HG02623 (cell line): ENCODE measurements around the gene MRPL48.
"Not testable (repeated sequence)": the region's sequence is repeated elsewhere in the genome, so short reads cannot be mapped to it uniquely, and the experiment has no call there.

ENCODE experiments used
- ATAC-seq: cut with Tn5 transposase; IDR thresholded peaks from one replicate; pipeline ENCODE4 v1.9.1; 2021; ENCODE audit warnings: moderate library complexity; ENCODE audit not compliant: unreplicated experiment

The MRPL48 gene

DNA sequence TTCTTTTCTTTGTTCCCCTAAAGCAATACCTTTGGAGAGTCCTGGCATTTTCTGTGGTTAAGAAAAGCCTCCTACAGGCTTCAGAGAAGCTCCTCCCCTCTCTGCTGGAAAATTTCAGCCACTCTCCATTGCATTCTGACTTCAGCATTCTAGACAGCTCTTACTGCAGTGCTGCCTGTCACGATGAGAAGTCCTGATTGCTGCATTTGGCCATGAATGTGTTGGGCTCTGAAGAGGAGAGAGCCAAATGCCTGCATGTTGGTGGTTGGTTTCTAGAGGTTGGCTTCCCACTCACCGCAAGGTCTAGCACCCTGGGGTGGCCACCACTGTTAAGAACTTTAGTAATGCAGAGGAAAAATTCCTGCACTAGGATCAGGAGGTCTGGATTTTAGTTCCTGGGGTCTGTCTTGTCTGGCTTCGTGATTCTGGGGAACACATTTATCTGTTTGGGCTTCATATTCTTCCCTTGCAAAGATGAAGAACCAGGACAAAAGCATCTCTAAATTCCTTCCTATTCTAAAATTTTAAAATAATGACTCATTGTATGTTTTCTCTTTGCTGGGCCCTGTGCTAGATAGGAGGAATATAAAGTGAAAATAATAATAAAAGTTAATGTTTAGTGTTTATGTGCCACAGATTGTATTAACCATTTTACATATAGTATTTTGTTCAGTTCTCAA, 50.9 kb downstream of the MRPL48 start:
- no peak for ATAC-seq

DNA sequence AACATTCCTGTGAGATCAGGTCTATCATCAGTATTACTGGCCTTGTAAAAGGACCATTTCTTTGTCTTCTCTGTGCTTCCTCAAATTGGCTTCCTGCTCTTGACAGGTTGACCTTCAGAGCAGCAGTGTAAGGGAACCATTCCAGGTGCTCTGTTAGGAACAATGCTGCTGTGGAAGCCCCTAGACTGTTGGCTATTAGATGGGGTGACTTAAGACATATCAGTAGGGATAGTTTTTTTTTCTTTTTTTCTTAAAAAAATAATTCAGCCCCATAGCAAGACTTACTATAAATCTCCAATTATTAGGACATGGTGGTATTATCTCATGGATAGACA, 51.4 kb downstream of the MRPL48 start:
- ATAC-seq = no peak

DNA sequence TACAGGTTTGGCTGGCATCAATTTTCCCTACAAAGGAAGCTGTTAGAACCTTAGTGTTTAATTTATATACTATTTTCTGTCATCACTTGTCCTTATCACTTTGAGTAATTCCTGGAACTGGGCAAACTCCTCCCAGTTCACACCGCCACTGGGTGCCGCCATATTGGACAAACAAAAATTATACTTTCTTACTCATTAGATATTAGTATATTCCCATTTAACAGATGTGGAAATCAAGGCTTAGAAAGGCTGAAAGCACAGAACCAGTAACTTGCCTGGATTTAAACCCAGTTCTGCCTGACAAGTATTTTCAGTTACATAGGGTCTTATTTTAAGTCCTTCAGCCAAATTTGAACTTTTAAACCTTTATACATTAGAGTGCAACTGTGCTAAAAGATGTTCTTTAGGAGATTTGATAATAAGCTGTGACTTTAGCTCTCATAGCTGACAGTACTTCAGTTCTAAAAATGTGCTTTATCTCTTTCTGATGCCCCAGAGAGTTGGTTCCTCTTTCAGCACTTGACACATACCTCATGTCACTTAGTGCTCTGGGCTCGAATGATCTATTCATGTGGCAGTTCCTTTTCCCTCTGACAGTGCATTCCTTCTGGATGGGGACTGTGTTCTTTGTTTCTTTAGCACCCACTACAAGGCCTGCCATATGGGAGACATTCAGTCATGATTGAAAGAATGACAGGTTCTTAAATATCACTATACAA, 63.5 kb downstream of the MRPL48 start:
- no peak for ATAC-seq

DNA sequence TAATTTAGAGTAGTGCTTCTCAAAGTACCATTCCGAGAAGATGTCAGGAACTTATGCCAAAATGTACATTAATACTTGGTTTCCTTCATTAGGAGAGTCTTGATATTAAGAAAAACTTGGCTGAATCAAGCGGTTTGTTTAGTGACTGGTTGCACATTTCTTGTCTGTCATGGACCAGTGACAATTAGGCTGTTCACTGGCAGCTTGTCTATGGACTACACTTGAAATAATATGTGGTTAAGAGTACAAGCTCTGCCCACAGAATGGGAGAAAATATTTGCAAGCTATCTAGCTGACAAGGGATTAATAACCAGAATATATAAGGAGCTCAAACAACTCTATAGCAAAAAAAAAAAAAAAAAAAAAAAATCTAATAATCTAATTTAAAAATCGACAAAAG, 64.4 kb downstream of the MRPL48 start:
- no peak for ATAC-seq

DNA sequence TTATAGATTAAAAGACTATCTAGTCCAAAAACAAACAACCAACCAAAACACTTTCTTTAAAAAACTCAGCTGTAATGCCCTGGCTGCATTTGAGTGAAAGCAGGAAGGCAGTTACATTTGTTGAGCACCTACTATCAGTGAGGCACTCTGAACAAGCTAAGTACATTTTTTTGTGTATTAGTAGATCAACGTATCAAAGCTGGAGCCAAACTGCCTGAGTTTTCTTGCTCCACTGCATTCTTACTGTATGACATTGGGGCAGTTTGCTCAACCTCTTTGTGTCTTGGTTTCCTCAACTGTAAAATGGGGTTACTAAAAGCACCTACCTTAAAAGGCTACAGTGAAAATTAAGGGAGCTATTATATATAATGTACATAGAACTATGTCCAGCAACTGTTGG, 67.0 kb downstream of the MRPL48 start:
- ATAC-seq = no peak

DNA sequence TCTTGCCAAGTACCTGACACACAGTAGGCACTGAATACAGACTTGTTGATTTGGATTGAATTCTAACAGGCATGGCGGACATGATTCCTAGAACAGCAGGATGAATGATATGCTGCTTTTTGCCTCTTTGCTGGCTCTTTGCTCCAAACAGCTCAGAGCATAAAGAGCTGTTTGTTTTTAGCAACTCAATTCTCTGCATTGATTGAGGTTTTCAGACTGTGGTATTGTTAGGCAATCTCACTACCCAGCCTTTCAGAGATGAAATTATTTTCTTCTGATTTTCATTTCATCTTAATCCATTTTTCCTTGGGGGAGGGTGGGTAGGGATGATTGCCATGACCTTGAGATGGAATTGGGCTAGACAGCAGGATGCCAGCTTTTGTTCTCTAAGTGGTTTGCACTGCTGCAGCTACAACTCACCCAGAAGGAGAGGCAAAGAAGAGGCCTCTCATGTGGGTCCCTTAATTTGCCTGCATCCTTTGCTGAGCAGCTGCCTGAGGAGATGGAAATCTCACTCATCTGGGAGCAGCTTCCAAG, 68.4 kb downstream of the MRPL48 start:
- no peak for ATAC-seq

DNA sequence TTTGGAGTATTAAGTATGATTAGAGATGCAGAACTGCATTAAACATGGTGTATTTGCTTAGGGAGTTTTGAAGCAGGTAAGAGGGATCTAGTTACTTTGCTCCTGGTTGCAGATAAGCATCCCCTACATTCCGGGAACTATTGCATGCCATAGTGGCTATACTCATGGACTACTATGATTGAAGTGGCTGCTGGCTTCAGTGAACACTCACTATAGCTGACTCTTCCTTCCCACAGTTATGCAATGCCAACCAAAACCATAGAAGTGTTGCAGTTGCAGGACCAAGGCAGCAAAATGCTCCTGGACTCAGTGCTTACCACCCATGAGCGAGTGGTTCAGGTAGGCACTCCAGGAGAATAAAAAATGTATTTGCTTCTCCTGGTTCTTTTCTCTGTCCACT, 72.0 kb downstream of the MRPL48 start:
- ATAC-seq = no peak

DNA sequence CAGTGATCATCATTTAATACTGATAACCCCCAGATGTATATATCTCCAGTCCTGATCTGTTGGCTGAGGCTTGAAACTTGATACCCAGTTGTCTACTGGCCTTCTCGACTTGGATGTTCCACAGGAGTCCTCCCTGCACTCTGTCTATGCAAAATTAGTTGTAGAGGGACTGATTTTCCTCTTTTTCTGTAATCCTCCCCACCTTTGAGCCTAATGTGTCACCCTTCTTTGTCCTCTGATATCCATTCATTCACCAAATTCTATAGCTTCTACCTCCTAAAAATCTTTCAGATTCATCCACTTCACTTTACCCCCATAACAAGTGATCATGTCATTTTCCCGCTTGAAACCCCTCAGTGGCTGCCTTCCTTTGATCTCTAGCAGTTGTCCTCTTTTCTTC, 72.5 kb downstream of the MRPL48 start:
- no peak for ATAC-seq

DNA sequence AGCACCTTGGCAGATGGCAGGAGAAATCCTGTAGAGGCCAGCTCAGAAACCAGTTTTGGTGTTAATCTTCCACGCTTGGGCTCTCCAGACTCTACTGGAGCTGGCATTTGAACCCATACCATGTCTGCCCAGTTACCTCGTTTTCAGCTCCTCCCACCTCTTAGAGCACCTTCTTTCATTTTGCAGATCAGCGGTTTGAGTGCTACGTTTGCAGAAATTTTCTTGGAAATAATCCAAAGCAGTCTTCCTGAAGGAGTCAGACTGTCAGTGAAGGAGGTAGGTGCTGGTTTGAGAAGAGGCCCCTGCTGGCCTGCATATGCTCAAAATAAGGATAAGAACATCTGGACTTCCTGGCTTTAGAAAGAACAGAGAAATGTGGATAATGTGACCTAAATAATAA, 75.3 kb downstream of the MRPL48 start:
- ATAC-seq = no peak

DNA sequence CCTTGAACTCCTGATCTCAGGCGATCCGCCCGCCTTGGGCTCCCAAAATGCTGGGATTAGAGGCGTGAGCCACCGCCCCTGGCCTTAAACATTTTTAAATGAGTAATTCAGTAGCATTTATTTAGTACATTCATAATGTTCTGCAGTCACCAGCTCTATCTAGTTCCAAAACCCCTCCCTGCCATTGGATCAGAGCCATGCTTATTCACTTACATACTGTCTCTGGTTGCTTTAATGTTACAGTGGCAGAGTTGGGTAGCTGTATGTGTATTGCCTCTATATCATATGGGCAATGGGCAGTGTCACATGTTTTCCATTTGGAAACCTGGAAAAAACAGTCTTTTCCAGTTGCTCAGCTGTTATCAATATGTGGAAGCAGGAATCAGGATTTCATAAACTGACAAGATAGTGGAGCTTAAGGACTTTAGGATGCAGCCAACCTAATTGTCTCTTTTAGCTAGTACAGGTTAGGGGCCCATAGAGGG, 78.5 kb downstream of the MRPL48 start:
- no peak for ATAC-seq

DNA sequence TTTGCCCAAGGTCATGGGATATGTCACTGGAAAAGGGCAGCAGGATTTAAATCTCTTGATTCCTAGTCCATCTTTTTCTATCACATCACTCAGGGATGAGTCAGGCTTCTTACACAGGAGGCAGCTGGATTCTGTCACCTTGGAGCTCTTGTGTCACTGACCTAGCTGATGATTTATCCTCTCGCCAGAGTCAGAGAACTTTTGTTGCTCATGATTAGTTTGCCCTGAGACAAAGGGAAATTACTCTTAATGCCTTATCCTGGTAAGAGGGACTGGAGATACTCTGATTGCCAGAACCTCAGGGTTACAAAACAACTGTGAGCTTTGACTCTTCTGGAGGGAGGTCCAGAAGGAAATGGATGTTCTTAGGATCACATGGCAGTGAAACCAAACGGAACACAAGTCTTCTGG, 78.9 kb downstream of the MRPL48 start:
- no peak for ATAC-seq

DNA sequence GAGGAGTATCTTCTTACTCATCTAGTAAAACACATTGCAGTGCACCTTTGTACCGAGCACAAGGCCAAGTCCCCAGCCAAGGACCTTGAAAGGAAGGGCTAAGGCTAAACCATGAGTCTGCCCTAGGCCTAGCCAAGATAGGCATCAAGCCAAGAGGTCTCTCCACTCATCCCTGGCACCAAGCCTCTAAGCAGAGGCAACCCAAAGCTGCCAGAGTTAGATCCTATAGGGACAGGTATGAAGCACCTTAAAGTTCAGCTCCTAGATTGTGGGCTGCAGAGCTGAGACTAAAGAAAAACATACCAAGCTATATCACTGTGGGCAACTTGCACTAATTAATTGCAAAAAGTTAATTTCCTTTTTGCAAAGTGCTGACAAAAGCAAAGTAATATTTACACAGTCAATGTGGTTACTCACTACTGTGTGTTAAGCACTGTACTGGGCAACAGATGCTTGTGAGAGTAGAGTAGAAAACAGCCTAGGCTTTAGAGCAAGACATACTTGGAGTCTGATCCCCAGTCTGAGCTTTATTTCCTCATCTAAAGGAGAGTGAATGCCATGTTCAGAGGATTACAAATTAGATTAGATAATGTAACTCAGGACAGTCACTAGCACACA, 81.8 kb downstream of the MRPL48 start:
- no peak for ATAC-seq

DNA sequence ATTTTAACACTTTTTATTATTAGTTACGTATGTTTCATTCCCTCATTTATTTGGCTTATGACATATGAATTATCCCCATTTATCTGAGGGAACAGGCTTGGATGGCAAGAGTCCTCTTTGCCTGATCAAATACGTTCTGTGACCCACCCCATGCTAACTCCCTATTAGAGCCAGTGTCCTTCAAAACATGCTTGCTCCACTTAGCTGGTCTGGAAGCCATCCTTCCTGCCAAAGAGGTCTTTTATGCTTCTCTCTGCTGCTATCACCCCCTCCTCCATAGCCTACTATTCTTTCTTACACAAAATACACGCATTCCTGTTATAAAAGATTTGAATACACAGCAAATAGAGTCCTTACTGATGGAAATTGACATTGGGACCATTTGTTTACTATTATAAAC, 82.6 kb downstream of the MRPL48 start:
- ATAC-seq = no peak

DNA sequence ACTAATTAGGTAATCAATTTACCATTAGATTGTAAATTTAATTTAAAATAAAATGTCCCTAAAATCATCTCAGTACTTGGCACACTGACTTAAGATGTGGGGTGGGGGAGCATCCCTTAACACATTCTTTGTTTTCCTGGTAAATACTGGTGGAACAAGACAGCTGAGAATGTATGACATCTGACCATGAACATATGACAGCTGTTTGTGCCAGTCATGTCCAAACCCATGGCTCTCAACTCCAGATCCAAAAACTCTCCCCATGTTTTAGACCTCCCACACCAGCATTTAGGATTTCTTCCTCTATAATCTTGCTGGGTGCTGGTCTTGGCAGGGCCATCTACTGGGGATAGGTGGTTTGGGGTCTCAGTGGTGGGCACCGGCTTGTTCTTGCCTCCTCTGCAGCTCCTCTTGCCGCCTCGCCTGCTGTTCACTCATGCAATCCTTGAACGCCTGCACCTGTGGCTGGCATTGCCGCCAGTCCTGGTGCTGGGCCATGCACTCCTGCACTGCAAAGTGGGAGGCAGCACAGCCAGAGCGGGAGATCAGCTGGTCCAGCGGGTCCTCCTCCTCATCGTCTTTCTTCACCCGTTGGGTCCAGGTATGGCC, 85.2 kb downstream of the MRPL48 start:
- ATAC-seq = no peak

DNA sequence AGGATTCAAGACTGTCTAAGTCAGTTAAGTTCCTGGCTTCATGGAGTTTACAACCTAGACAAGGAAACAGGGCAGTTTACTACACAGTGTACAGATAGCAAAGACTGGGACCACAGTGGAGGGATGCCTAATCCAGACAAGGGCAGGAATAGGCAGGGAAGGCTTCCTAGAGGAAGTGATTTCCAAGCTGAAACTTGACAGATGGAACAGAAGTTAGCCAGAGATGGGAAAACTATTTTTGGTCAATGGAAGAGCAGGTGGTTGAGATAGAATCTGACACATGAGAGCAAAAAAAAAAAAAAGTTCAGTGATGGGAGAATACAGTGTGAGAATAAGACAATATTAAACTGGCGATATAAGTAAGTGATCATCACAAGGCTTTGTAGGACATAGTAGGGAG, 87.7 kb downstream of the MRPL48 start:
- ATAC-seq = no peak

DNA sequence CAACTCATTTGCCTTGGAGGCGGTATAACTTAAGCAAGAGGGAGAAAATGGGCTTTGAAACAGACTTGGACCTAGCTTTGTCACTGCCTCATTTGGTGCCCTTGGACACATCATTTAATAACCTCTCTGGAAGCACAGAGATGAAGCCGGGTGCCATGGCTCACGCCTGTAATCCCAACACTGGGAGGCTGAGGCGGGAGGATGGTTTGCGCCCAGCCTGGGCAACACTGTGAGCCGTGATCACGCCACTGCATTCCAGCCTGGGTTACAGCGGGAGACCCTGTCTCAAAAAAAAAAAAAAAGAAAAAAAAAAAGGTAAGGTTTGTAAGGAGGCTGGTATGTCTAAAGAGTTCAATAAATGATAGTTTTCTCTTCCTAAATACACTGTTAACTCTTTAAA, 88.2 kb downstream of the MRPL48 start:
- ATAC-seq = no peak

DNA sequence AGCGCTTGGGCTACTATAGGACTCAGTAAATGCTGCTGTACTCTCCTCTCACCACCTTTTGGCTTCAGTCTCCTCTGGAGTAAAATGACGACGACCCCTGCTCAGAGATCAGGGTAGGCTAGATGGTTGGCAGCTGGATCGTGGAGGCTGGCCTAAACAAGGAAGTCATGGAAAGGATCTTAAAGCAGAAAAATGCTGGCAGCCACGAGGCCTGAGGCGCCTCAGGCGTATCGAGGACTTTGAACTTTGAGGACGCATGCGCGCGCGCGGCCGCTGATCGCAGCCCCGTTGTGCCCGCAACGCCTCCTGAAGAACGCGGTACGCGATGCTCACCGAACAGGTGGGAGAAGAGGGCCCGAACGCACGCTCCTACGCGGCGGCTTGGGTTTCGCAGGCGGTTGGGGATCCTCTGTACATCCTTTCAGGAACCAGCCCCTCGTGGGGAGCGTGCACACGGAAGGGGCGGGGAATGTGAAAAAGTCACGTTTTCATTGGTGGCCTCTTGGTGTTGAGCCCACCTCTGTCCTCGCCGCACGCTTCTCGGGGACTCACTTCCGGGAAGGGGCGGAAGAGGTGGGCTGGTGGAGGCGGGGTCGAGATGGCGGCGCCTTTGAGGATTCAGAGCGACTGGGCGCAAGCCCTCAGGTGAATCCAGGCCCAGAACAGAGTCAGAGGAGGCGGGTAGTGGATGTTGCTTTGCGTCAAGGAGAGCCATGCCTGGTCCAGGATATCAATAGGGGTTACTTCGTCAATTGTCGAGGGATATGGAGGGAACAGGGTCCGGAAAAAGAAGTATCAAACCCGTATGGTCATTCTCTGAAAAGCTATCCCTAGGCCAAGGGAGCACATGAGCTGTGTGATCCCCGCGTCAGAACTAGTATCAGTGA, 89.0 kb downstream of the MRPL48 start, which contains the start of the genes COA4 and PAAF1:
Gene COA4 (minus strand): TSS at position 423 of the 887 bp plus-strand sequence. CDS start 3,468 bp downstream, outside the sequence.
Gene PAAF1 (plus strand): TSS at position 576 of the 887 bp plus-strand sequence. CDS start 23 bp downstream, at position 599.
- peak; percentile 97 for ATAC-seq

DNA sequence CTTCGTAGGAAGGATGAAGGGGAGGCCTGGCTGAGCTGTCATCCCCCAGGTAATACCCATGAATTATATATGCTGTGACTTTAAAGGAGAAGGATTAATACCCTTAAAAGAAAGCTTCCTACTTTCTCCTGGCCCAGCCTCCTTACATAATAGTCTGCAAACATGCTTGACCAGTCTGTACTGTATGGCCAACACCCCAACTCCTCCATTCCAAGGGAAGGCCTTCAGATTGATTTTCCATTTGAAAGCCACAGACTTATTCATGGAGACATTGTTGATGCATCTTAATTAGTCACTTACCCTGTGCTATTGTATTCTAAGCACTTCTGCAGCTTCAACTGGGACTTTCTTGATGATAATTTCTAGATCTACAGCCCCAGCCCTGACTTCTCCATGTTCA, 91.1 kb downstream of the MRPL48 start:
- no peak for ATAC-seq

DNA sequence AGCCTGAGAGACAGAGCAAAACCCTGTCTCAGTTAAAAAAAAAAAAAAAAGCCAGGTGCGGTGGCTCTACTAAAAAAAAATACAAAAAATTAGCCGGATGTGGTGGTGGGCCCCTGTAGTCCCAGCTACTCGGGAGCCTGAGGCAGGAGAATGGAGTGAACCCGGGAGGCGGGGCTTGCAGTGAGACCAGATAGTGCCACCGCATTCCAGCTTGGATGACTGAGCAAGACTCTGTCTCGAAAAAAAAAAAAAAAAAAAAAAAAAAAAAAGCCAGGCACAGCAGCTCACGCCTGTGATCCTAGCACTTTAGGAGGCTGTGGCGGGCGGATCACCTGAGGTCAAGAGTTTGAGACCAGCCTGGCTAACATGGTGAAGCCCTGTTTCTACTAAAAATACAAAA, 92.8 kb downstream of the MRPL48 start:
- not testable (repeated sequence) for ATAC-seq

DNA sequence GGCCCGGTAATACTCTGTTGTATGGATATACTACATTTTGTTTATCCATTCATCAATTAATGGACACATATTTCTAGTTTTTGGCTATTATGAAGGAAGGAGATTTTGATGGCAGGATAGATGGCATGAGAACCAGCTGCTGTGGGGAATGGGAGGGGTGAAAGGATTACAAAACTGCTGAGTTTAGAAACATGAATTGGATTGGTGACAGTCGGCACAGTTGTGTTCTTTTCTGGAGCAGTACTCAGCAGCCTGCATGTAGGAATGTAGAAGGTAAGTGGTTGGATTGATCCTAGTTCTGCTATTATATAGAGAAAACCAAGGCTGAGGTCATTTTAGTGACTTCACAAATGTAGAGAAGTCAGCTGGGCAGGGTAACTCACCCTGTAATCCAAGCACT, 96.2 kb downstream of the MRPL48 start:
- no peak for ATAC-seq
